Activated CD8-positive, alpha-beta memory T cell treated with anti-CD3 and anti-CD28 coated beads, Interleukin-2, amount 50 U/mL, for 24 hours (primary cell): Measurements from ENCODE around the gene DGCR8.

Experiments used
- DNase-seq: peaks from one replicate; pipeline ENCODE4 v3.0.0-alpha.2; 2020; ENCODE audit errors: extremely low read depth

DGCR8 gene

GRCh38 chr22:20079745-20080444 lies at the start of gene DGCR8:
TSS of gene DGCR8 (plus strand) at chr22:20080241. CDS start at chr22:20085964, 5,723 bp downstream.
- DNase-seq, result no peak

- no peak for DNase-seq
Observed at GRCh38 chr22:20031732-20032406, 48.2 kb upstream of the DGCR8 start.

GRCh38 chr22:20032407-20032991 lies 47.5 kb upstream of the DGCR8 start:
- DNase-seq, result no peak

- no peak for DNase-seq
Observed at GRCh38 chr22:20033045-20033706, 46.9 kb upstream of the DGCR8 start.

- no peak for DNase-seq
Observed at GRCh38 chr22:20034143-20034542, 45.9 kb upstream of the DGCR8 start.

- no peak for DNase-seq
Observed at GRCh38 chr22:20035375-20036083, 44.5 kb upstream of the DGCR8 start.

GRCh38 chr22:20036084-20036482 lies 44.0 kb upstream of the DGCR8 start:
- no peak for DNase-seq

- DNase-seq, result no peak
Observed at GRCh38 chr22:20036535-20037392, 43.3 kb upstream of the DGCR8 start.

- DNase-seq, result no peak
Observed at GRCh38 chr22:20037419-20037818, 42.6 kb upstream of the DGCR8 start.

GRCh38 chr22:20038574-20038973 lies 41.5 kb upstream of the DGCR8 start:
- DNase-seq, result no peak

GRCh38 chr22:20039683-20040325 lies 40.2 kb upstream of the DGCR8 start:
- DNase-seq, result no peak

GRCh38 chr22:20040327-20041200 lies 39.5 kb upstream of the DGCR8 start:
- no peak for DNase-seq

GRCh38 chr22:20043057-20043996 lies 36.7 kb upstream of the DGCR8 start:
- DNase-seq, result no peak

GRCh38 chr22:20043997-20044342 lies 36.1 kb upstream of the DGCR8 start:
- DNase-seq, result no peak

GRCh38 chr22:20044495-20045151 lies 35.4 kb upstream of the DGCR8 start:
- no peak for DNase-seq

- DNase-seq, result no peak
Observed at GRCh38 chr22:20046730-20047129, 33.3 kb upstream of the DGCR8 start.

GRCh38 chr22:20051927-20052308 lies 28.1 kb upstream of the DGCR8 start:
- DNase-seq, result no peak
